GM23338 (cell line): ENCODE measurements around the gene ATG16L2.

Experiments used
- CREB1 ChIP-seq: fragments of 250-450 bp; sonication (Bioruptor Pico); IDR thresholded peaks from 2 replicates; pipeline ENCODE4 v1.5.0; 2020; ENCODE audit warnings: low read depth, mild to moderate bottlenecking, moderate library complexity
- CTCF ChIP-seq, 2 experiments: fragments of 200-600 bp in 1 of 2; sonication (generic) in 1 of 2; conservative IDR thresholded peaks; 2 replicates each; pipeline versions ENCODE4 v1.5.1 to v1.6.1; 2016 to 2017; ENCODE audit warnings: antibody characterized with exemption in 2 of 2, low read depth in 2 of 2, mild to moderate bottlenecking in 2 of 2, moderate library complexity in 1 of 2
- EZH2 ChIP-seq: fragments of 200-600 bp; sonication (generic); IDR thresholded peaks from one replicate; pipeline ENCODE4 v1.8.0; 2017; ENCODE audit warnings: antibody characterized with exemption, mild to moderate bottlenecking, low read depth; ENCODE audit not compliant: unreplicated experiment
- EZH2phosphoT487 ChIP-seq: fragments of 200-600 bp; sonication (generic); IDR thresholded peaks from one replicate; pipeline ENCODE4 v1.8.1; 2018; ENCODE audit warnings: antibody characterized with exemption; ENCODE audit not compliant: unreplicated experiment
- JUNB ChIP-seq: IDR thresholded peaks from one replicate; pipeline ENCODE4 v1.6.1; 2016; ENCODE audit warnings: antibody characterized with exemption; ENCODE audit not compliant: unreplicated experiment
- NANOG ChIP-seq: IDR thresholded peaks from 2 replicates; pipeline ENCODE4 v1.6.1; 2016; ENCODE audit warnings: antibody characterized with exemption, borderline replicate concordance
- POLR2AphosphoS5 ChIP-seq: IDR thresholded peaks from 2 replicates; pipeline ENCODE4 v1.6.1; 2016; ENCODE audit warnings: antibody characterized with exemption, low read depth
- REST ChIP-seq: IDR thresholded peaks from one replicate; pipeline ENCODE4 v1.6.1; 2018; ENCODE audit warnings: antibody characterized with exemption; ENCODE audit not compliant: unreplicated experiment
- STAT1 ChIP-seq: IDR thresholded peaks from one replicate; pipeline ENCODE4 v1.6.1; 2016; ENCODE audit warnings: antibody characterized with exemption; ENCODE audit not compliant: unreplicated experiment
- ZNF331 ChIP-seq: fragments of 250-450 bp; sonication (Bioruptor Pico); IDR thresholded peaks from 2 replicates; pipeline ENCODE4 v1.5.0; 2020; ENCODE audit warnings: low read depth, mild to moderate bottlenecking, moderate library complexity
- ZNF462 ChIP-seq: fragments of 250-450 bp; sonication (Bioruptor Pico); IDR thresholded peaks from 2 replicates; pipeline ENCODE4 v1.5.0; 2020; ENCODE audit warnings: mild to moderate bottlenecking, moderate library complexity

- TF ChIP-seq CTCF (conservative IDR thresholded peaks at IDR 0.05; ENCODE audit: low read depth in 2 of 2) (no peak), EZH2phosphoT487 (no peak), JUNB (no peak), ZNF462 (CRISPR knock-in tag) (no peak), STAT1 (no peak), CREB1 (CRISPR knock-in tag) (no peak), REST (no peak), POLR2AphosphoS5 (no peak), EZH2 (no peak), ZNF331 (CRISPR knock-in tag) (no peak), NANOG (no peak)
Observed at GRCh38 chr11:72856551-72857345, 42.5 kb downstream of the ATG16L2 start.
